ENCODE measurements around the gene USP20. TPM values are rescaled to one million over a fixed set of nuclear protein-coding genes. Genes with fewer than 3 reads are reported as not detected.

USP20 gene
- total RNA-seq, 2 donors from 2014 or later, result 16.0 to 21.9 TPM

DNA sequence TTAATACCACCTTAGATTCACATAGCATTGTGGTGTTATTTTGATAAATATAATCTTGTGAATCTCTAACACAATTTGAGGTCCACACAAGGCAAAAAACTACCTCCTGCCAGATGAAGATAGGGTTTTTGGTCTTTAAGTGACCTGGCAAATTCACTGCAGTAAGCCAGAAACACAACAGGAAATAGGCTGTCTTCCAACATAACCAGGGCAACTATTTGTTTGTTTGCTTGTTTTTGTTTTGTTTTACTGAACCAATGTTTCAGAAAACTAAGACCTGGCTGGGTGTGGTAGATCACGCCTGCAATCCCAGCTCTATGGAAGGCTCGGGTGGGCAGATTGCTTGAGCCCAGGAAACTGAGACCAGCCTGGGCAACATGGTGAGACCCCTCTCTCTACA, 95.5 kb downstream of the USP20 start:
- no peak for DNase-seq
- intact Hi-C loops (cut with DNase I, micrococcal nuclease), result no loop called here
- no peak for ATAC-seq

Small RNA genes lying within 50 kb of the gene (microRNA-seq; reads per million reads assigned to microRNA genes)
- 0 to 1.4 reads per million in 2 donors for gene MIR6855

Other genes starting within 250 kb of the USP20 start
- under 1 TPM in 1 of 2 donors, not detected in 1; 0.36 TPM for gene C9orf50, start 214.4 kb upstream of the USP20 start, total RNA-seq
- gene NTMT1, start 209.3 kb upstream of the USP20 start, total RNA-seq, result 10 to 100 TPM; 23.2 to 25.8 TPM
- gene ASB6, start 193.3 kb upstream of the USP20 start, total RNA-seq, result 10 to 100 TPM; 17.5 to 18.3 TPM
- 1 to 10 TPM in 1 of 2 donors, under 1 TPM in 1; 0.52 to 1.1 TPM for gene PRRX2, start 169.8 kb upstream of the USP20 start, total RNA-seq
- gene PTGES, start 82.4 kb upstream of the USP20 start, total RNA-seq, result 1 to 10 TPM; 2.5 to 5.0 TPM
- gene TOR1B, start 32.3 kb upstream of the USP20 start, total RNA-seq, result 10 to 100 TPM; 41.7 to 50.7 TPM
- gene TOR1A, start 11.3 kb upstream of the USP20 start, total RNA-seq, result 10 to 100 TPM; 30.7 to 36.9 TPM
- 10 to 100 TPM; 34.6 to 41.3 TPM for gene C9orf78, start 183 bp upstream of the USP20 start, total RNA-seq
- gene FNBP1, start 207.7 kb downstream of the USP20 start, total RNA-seq, result 10 to 100 TPM; 27.2 to 53.0 TPM
- 10 to 100 TPM; 44.6 to 48.6 TPM for gene GPR107, start 218.4 kb downstream of the USP20 start, total RNA-seq

Data from left colon (tissue), 2 donors.